CD4-positive, alpha-beta T cell treated with Interferon alpha-2 for 1 hour (primary cell): ENCODE data around the gene RTN4RL1.
"Not testable (repeated sequence)": the region's sequence is repeated elsewhere in the genome, so short reads cannot be mapped to it uniquely, and the experiment has no call there.

Source experiments
- DNase-seq, 2 donors: peaks; one replicate each; pipeline ENCODE4 v3.0.0-alpha.2; 2020 to 2022

RTN4RL1 gene

DNA sequence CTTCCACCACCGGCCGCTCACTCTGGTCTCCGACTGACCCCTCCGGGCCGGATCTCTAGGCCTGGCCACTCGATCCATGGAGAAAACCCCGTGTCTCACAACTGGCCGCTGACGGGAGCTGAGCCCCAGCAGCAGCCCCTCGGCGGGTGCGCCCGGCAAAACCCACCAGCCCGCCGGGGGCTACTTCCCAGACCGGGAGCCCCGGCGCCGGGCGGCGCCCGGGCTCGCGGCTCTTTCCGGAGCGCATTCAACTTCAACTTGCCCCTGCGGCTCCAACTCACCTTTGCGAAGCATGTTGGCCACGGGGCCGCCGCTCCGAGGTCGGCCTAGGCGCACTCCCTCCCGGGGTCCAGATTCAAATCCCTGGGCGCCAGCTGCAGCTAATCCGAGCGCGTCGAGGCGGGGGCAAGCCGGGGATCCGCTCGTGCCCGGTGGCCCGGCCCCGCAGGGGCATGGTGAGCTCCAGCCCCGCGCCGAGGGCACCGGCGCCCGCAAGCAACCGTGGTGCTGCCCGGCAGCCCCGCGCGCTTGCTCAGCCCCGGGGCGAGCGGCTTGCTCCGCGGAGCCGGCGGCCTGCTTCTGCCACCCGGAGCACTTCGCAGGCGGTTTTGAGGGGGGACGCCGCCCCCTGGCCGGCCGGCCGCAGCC lies 438 bp downstream of the RTN4RL1 start:
- DNase-seq, result no peak

DNA sequence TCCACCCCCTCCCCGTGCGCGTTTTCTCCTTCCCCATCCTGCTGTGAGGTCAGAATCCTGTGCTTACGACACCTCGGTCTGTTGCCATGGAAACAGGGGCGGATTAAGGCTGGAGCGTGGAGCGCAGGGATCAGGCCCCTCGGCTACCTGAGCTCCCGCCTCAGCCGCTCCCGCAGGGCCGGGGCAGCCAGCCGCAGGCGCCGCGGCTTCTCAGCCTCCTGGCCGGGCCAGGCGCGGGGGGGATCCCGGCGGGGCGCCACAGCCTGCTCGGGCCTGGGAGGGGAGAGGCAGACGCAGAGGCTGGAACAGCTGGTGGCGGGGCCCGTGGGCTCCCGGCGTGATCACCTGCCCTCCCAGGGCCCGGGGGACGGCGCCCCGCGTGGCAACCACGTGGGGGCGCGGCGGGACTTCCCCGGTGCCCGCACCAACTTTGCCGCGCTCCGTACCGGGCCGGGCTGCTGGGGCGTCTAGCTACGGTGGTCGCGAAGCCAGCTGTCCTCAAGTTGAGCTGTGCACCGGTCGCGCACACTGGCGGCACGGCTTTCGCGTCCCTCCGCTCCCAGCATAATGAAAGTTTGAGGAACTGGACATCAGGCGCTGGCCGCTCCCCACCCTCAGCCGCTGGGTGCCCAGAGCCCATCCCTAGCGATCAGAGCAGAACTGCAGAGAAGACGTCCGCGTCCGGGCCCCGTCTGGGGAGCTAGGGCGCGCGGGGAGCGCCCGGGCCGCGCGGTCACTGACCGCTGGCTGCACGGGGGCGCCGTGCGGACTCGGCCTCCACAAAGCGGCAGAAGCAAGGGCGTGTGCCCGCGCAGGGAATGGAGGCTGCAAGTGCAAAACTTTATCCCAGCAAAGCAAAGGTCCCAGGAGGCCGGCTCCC lies 1.2 kb downstream of the RTN4RL1 start:
- peak; percentile 60 to 61 for DNase-seq

DNA sequence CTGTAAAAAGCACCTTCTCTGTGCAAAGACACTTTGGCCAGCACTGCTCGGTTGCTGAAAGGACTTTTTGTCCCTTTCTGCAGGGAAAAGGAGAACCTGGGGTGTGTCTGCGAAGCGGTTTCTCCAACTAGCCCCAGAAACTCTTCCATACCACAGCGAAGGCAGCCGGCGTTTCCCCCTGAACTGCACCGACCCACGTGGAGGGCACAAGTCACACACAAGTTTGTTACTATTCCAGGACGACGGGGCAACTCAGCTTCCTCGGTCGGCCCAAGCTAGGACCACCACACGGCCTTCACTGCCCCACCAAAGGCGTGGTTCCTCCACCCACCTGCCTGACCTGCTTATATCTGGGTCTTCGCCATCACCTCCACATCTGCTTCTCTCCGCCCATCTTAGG lies 1.9 kb downstream of the RTN4RL1 start:
- no peak for DNase-seq

DNA sequence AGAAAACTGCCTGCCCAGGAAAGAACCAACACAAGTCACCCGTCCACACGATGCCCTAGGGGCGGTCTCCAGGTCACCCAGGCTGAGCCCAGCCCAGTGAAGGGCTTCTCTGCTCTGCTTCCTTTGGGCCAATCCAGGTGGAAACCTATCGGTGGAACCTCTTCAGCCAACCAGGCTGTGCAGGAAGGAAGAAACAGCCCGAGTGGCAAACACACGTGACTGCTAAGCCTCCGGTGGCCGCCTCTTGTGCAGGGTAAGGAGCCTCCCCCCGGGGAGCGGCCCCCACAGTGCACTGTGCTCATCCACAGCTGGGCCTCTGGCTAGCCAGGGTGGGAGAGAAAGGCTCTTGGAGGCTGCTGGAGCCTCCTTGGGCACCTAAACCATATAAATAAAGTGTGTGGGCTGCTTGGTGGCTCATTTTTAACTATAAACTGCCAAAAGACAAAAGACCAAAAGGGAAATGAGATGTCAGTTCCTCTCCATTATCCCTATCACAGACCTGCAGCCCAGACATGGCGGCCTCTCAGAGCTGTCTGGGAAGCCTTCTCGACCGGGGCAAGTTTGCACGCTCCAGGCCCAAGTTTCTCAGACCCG lies 2.4 kb downstream of the RTN4RL1 start:
- DNase-seq, result no peak

DNA sequence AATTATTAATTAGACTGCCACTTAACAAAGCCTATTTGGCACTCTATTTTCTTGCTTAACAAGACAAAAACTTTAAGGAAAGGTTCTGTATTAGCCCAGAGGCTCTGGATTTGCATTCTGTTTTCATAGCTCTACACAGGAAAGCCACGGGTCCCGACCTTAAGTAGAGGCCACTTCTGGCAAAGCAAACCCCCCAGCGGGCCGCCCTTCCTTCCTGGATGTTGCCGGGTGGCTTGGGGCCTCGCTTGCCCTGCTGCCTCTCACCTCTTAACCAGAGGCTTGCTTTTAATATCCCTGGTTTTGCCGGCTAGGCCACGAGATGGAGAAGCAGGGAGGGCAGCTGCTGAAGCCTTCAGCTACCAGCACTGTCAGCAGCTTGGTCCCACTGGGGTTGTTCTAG lies 4.4 kb downstream of the RTN4RL1 start:
- no peak for DNase-seq

DNA sequence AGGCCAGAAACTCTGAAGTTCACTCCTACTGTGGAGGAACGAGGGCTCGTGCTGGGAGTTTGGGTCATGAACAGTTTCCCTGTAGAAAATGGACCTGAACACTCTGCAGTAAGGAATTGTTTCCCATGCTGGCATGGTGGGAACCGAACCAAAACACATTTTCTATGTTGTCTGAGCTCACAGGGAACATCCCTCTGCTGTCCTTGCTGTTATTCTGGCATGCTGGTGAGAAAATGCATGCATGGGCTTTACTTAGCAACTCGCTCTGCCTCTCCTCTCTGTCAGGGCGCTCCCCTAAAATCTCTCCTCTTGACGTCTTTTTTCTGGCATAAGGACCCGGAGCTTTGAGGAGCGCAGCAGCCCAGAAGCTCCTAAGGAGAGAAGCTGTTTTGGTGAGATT lies 5.4 kb downstream of the RTN4RL1 start:
- no peak for DNase-seq

DNA sequence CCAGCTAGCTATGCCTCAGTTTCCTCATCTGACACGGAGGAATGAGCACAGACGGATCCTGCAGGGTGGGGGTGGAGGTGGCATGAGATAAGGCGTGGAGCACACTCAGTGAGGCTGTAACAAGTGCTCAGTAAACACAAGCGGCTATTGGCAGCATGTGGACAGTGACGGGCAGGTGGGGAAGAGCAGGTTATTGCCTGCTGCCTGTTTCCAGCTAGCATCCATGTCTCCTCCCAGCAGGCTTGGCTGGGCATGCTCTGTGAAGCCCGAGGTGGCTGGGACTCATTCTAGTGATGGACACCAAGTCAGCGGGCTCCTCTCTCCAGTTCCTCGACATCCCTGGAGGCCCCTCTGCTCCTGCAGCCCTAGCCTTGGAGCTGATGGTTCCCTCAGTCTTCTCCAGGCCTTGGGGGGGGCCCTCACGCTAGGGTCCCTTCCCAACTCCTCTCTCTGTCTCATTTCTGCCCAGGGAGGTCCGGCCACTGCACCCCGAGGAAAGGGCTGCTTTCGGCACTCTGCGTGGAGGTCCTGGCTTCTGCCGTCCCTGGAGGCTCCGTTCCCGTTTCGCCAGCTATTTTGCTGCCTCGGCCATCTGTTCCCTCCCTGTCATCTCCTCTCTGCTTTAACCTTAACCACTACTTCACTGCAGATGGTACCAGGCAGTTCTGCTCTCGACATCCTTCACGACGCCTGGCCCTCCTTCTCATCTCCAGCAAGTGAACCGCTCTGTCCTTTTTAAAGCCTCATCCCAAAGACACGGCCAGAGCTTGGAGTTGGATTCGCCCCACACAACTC lies 6.2 kb downstream of the RTN4RL1 start:
- DNase-seq, result no peak

DNA sequence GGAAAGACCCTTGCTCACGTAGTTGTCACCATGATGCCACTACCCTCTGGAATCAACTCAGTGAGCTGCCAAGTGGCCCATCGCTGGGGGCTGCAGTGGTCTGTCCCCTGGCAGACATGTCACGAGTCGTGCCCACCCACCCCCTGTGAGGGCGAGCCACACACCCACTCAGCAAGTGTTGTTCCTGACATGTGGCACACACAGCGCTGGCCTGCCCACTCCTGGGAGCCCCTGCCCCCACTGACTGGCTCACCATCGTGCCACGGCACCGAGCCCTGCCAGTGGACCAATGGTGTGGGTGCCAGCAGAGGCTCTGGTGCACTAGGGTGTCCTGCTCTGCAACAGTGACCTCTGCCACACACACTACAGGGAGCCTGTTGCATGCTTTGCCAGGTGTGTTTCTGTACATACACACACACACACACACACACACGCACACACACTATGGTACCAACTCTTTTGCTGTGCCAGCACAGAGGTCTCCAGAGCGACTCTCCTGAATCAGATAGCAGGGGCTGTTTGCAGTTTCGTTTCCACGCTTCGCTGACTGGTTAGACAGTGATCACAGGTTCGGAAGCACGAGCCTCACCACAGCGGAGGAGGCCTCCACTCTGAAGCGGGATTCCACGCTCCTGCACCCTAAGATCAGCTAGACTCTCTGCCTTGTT lies 7.7 kb downstream of the RTN4RL1 start:
- no peak for DNase-seq

DNA sequence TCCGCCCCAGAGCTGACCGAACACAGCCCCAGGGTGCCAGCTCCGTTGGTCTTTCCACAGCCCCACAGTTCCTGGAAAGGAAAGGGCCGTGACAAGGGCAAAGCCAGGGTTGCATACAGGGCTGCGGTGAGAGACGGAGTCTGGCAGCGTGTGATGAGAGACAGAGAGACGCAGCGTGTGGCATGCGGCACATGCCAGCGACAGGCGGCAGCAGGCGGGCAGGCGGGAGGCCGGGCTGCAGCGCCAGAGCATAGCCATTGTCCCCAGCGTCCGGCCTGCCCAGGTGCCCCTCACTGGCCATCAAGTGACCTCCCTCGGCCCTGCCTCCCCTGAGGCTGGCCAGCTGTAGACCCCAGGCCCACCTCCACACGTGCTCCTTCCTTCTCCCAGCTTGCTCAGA lies 8.6 kb downstream of the RTN4RL1 start:
- no peak for DNase-seq

DNA sequence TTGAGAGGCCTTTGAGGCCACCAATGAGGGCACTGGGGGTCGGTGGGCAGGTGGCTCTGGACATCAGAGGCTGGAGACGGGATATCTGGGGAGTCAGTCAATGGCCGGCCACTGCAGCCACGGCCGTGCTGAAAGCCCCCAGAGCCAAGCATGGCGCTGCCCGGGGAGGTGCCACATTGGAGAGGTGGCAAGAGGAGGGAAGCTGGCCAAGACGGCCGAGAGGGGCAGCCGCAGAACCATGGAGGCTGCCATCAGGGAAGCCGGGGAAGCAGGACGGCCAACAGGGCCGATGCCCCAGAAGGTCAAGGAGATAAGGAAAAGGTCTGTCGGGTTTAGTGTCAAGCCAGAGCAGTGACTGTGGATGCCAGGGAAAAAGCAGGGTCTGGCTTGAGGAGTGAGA lies 9.8 kb downstream of the RTN4RL1 start:
- DNase-seq, result no peak

DNA sequence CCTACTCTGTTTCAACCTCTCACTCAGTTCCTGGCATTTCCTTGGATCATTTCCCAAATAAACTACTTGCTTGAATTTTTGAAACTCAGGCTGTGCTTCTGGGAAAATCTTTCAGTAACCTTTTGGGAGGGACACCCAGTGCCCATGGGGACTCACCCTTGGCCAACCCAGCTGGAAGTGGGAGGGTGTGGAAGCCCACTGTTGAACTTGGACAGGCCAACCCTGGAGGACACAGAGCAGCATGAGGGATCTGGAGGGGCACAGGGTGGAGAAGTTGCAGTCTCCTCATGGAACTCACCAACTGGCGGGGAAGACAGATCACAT lies 11.2 kb downstream of the RTN4RL1 start:
- DNase-seq, result no peak

DNA sequence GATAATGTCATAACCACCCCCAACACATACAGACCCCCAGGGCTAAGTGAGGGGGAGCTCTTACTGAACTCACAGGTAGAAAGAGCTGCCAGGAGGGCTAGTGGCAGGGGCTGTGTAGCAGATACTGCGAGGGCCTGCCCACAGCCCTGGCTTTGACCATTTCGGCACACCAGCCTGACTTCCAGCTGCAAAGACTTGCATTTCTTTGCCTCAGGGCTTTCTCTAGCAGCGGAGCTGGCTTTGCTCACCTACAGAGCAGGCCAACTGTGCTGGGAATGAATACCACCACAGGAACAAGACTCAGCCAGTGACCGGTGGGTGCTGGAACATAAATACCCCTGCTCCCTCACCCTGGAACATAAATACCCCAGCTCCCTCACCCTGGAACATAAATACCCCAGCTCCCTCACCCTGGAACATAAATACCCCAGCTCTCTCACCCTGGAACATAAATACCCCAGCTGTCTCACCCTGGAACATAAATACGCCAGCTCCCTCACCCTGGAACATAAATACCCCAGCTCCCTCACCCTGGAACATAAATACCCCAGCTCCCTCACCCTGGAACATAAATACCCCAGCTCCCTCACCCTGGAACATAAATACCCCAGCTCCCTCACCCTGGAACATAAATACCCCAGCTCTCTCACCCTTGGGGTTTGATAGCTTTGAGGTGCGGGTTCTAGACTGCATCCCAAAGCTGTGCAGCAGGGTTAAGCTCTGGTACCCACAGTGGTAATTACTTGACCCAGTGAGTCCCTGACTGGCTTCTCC lies 11.7 kb downstream of the RTN4RL1 start:
- not testable (repeated sequence) for DNase-seq

DNA sequence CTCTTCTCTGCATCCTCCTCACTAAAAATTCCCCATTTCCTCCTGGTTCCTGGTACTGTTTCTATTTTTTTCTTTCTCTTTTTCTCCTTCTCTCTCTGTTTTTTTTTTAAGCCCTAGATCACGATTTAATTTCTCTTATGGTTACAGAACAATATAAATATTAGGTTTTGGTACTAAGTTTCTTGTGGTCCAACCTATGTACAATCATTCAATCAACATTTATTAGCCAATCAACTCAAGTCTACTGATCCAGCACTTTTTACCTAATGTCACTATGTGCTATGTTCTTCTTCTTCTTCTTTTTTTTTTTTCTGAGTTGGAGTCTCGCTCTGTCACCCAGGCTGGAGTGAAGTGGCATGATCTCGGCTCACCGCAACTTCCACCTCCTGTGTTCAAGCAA lies 12.6 kb downstream of the RTN4RL1 start:
- no peak for DNase-seq

DNA sequence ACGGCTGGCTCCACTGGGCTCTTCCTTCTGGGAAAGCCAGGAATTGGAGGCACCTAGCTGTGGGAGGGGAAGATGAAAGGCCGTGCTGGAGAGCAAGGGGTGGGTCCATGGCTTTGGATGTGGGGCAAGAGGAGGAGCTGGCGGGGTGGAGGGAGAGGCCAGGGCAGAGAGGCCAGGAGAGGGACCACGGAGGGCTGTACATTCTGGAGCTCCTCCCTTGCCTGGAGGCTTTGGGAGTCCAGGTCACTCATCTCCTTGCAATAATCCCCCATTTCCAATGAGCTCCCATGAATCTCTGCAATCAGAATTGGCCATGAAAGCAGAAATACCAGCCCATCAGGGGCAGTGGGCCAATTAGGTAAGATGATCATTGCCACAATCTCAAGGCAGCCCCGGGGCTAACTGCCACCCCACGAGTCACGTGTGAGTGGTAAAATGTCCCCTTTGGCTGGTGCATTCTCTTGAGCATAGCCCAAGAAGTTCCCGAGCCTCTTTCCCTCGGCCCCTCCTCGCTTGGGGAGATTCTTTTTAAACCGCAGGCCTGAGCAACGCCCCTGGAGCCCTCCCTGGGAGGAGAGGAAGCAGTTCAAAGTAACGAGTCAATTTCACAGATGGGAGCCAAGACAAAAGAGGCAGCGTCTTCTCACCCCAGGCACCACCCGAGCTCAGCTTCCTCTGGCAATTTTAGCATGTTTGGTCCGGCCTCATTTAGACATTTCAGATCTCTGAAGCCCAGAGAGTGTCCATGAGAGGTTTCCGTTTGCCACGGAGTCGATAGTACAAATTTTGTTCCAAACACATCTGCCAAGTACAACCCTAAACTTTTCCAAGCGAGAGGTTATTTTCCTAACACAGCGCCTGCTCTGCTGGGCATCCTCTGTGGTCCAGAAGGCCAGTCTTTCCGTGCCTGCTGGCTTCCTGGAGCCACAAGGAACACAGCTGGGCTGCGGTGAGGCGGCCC lies 13.4 kb downstream of the RTN4RL1 start:
- no peak for DNase-seq

DNA sequence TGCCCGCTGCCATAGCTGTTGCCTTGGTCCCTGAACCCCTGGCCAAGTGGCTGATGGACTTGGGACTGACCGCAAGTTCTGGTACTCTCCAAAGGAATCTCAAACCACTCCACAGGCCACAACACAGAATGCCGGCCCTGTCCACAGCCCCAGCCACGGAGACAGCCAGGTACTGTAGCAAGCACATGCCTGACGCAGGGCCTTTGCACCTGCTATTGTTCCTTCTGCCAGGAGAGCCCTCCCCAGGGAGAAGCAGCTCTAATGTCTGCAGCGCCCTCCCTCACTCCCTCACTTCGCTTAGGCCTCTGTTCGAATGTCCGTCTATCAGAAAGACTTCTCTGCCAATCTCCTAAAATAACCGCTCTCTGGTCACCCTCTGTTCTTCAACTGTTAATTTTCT lies 15.4 kb downstream of the RTN4RL1 start:
- no peak for DNase-seq

DNA sequence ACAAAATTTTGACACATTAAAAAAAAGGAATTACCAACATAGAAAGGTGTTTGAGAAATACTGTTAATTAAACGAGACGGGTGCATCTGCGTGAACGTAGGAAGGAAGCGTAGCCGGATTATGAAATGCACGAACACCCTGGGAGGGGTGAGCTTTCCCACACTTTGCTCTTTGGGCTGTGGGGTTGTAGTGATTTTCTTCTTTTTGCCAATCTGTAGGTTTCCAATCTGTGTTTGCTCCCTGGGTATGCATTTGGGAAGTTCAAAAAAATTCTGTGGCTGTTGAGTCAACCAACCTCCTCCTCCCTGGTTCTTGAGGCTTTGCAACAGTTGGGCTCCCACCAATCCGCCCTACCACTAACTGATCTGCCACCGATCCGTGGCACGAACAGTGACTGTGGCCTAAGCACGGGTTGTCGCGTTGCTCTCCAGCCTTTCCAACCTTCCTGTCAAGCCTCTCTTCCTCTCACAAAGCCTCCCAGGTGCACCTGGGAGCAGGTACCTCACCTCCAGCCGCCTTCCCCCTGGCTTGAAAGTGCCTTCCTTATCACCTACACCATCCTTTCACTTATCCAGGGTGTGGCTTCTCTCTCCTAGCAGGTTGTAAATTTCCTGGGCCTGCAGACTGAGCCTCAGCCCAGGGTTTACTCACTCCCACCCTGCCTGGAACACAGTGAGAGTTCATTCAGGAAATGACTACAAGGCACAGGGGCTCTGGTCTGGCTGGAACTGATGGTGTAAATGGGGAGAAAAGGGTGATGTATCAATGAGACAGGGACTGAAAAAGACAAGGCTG lies 16.6 kb downstream of the RTN4RL1 start:
- DNase-seq, result no peak

DNA sequence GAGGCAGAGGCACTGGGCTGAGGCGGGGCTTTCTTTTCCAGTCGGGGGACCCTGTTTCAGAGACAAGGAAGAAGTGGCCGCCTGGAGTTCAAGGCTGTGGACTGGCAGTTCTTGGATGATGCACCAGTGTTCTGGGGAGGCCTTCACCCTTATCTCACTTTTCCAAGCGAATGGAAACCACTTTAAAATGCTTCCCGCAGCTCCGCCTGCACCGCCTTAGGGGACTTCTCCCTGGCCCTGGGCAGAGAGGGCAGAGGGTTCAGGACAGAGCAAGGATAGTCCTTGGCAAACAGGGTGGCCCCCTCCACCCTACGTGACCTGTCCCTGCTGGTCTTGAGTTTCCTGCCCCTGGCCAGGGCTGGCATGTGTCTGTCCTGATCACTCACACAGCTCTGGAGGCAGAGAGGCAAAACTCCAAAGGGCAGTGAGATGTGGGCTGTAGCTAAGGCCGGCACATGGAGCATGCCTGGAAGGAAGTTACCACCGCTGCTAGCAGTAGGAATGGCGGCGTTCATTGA lies 20.6 kb downstream of the RTN4RL1 start:
- DNase-seq, result no peak

DNA sequence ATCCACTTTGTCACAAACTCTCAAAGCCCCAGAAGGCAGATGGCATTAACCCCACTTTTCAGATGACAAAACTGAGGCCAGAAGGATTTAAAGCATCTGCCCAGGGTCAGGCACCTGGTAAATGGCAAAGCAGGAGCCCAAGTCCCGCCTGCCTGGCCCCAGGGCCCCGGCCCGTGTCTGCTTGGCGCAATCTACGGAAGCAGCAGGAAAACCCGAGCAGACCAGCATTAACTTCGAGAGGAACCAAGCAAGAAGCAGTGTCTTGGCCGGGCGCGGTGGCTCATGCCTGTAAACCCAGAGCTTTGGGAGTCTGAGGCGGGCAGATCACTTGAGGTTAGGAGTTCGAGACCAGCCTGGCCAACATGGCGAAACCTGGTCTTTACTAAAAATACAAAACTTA lies 21.6 kb downstream of the RTN4RL1 start:
- no peak for DNase-seq

DNA sequence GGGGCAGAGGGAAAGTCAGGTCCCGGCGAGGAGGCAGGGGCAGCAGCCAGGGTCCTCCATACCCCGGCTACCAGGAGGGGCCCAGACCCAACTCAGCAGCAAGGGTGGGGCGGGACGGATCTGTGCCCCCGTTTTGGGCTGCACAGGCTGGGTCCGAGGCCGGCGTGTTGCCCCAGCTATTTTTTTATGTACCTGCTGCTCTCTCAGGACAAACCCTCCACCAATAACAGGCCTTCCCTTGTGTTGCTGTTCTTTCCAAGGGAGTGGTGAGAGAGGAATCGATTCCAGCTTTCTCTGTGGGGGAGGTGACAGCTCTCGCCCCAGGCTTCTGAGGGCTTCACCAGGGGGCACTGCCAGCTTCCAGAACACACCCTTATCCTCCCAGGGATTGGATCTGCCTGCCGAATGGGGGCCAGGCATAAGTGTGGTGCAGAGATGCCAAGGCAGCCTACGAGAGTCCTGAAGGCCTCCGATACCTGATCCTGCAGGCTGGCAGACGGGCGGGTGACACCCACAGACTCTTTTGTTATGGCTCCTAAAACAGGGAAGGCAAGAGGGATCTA lies 22.3 kb downstream of the RTN4RL1 start:
- no peak for DNase-seq
